Large intestine (tissue), 3 donors: ENCODE results near the gene FSTL1. TPM values are rescaled to one million over a fixed set of nuclear protein-coding genes. Genes with fewer than 3 reads are reported as not detected.
A peak's percentile ranks its signal among the peaks of the same experiment; 100 is the strongest.

Experiments
- DNase-seq, 2 donors: peaks; one replicate each; pipeline versions ENCODE4 v3.0.0 to v3.0.0-alpha.2; 2013
- H3K27ac ChIP-seq: one replicate; pipeline ENCODE4 v1.5.1; 2013; ENCODE audit warnings: low read length
- H3K27me3 ChIP-seq: 2 replicates; pipeline ENCODE4 v1.6.1; 2013; ENCODE audit warnings: low read length; ENCODE audit not compliant: control insufficient read depth, insufficient read depth
- H3K36me3 ChIP-seq: 2 replicates; pipeline ENCODE4 v1.6.1; 2013; ENCODE audit warnings: low read length; ENCODE audit not compliant: control insufficient read depth, insufficient read depth
- H3K4me1 ChIP-seq: one replicate; pipeline ENCODE4 v1.6.1; 2013; ENCODE audit warnings: low read length; ENCODE audit not compliant: control insufficient read depth, insufficient read depth
- H3K4me3 ChIP-seq: one replicate; pipeline ENCODE4 v1.5.1; 2013; ENCODE audit warnings: low read length
- H3K9me3 ChIP-seq: one replicate; pipeline ENCODE4 v1.6.1; 2013; ENCODE audit warnings: mild to moderate bottlenecking, low read depth, low read length, moderate library complexity; ENCODE audit not compliant: control insufficient read depth
- WGBS: methylation state at CpG from one replicate; pipeline ENCODE4 v1.1.5; 2013; ENCODE audit warnings: low lambda C conversion rate; ENCODE audit not compliant: insufficient coverage; 5-methylcytosine and 5-hydroxymethylcytosine counted together
- polyA plus RNA-seq: library from polyadenylated mRNA; unstranded; fragments of 120-200 nt; gene quantifications from one replicate; pipeline ENCODE4 v1.2.1, GENCODE V29; 2013

The FSTL1 gene
- polyA plus RNA-seq, 1 donor, result 190 TPM

DNA sequence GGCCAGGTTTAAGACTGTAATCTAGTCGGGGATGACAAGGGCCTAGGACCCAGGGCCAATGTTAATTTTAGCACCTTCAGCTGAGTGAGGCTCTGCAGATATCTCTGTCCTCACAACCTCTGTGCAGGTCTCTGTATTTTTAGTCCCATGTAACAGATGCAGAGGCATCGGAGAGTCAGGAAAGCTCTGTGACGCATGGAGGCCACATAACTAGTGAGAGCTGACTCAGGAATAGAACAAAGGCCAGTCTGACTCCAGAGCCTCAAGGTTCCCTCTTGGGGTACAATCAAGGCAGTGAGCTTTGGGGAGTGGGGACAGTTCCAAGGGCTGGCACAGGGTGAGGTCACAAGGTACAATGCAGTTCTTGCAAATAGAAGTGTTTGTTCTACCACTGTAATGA lies 31.0 kb downstream of the FSTL1 start:
- H3K27me3 ChIP-seq, result no peaks in the 10 kb centered on the region
- no peaks in the 10 kb centered on the region for H3K9me3 ChIP-seq
- H3K36me3 ChIP-seq, result no peaks in the 10 kb centered on the region
- no peak overlapping the region for H3K27ac ChIP-seq
- no peak for DNase-seq
- H3K4me3 ChIP-seq, result no peak overlapping the region
- peaks cover 4% of the 10 kb centered on the region for H3K4me1 ChIP-seq
- WGBS, result no CpG with 5 or more reads among the region's 3 CpGs

DNA sequence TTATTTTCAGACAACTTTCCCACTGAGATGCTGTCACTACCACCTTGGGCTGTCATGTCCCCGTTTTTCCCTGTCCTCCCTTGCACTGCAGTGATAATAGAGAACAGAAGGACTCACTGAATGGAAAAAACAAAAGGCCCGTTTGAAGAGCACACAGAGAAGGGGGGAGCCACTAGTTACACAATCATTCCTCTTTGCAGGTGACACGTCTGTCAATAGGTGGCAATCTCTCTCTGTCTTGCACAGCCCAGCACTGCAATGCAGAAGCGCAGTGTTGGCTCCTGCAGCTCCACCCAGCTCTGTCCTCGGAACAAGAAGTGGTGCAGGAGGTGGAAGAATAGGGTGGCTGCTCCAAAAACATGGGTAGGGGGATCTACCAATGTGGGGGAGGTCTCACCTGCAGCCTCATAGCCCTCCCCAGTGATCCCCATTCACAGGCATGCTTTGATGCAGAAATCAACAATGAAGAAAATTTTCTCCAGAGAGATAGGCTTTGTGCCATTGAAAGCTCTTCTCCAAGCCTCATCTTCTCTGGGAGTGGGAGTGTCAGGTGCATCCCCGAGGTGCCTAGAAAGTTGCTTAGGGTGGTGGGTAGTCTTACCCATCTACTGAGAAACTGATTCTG lies 31.8 kb downstream of the FSTL1 start:
- H3K4me3 ChIP-seq, result no peak overlapping the region
- no peaks in the 10 kb centered on the region for H3K36me3 ChIP-seq
- DNase-seq, result peak; percentile 61 to 75
- 60% methylated on average over 1 of the region's 6 CpGs for WGBS
- H3K9me3 ChIP-seq, result no peaks in the 10 kb centered on the region
- no peak overlapping the region for H3K27ac ChIP-seq
- H3K4me1 ChIP-seq, result peaks cover 4% of the 10 kb centered on the region
- no peaks in the 10 kb centered on the region for H3K27me3 ChIP-seq

DNA sequence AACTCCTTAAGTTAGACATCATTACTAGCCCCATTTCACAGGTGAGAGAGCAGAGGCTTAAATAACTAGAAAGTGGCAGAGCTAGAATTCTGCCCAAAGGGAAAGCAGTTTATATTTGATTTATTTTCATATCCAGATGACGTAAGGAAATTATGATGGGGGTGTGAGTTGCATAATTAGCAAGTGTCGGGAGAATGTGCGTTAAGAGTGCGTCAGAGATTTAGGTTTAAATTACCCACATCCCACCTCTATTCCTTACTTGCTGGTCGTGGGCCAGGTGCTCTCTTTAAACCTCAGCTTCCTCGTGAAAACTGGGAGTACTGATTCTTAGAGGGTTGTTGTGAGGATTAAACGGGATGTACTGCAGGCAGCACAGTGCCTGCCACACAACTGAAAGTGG lies 32.3 kb downstream of the FSTL1 start:
- no peak overlapping the region for H3K27ac ChIP-seq
- WGBS, result no CpG with 5 or more reads among the region's 7 CpGs
- H3K9me3 ChIP-seq, result peaks cover 2% of the 10 kb centered on the region
- peaks cover 4% of the 10 kb centered on the region for H3K4me1 ChIP-seq
- H3K4me3 ChIP-seq, result no peak overlapping the region
- H3K36me3 ChIP-seq, result no peaks in the 10 kb centered on the region
- H3K27me3 ChIP-seq, result no peaks in the 10 kb centered on the region
- DNase-seq, result no peak

DNA sequence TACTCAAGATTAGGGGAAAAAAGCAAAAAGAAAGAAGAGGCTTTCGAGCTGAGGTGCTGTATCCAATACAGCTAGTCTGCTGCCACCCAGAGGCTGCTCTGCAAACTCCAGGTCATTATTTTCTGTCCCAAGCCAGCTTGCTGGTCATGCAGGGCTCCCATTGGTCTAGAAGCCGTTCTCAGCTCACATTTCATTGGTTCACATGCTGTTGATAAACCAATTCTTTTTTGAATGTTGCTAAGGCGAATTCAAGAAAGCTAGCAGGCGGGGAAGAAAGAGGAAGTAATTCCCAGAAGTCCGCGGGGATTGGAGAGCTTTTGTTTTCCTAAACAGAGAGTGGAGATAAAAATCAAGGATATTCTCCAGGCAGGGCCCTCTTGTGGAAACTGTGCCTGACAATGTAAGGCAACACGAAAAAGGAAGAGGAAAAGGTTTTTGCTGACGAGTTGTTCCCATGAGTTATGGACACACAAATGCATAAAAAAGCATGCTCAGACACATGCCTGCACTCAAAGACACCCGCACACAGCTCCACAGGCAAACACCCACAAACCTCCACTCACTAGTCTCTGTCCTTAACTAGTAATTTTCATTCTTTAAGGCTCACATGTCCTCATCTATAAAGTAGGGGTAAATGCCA lies 33.4 kb downstream of the FSTL1 start:
- Histone ChIP-seq H3K4me1 (peaks cover 4% of the 10 kb centered on the region), H3K36me3 (peaks cover 2% of the 10 kb centered on the region), H3K9me3 (peaks cover 4% of the 10 kb centered on the region), H3K4me3 (peak overlapping the region; percentile 25), H3K27me3 (no peaks in the 10 kb centered on the region), H3K27ac (peak overlapping the region; percentile 67)
- 0% methylated on average over 2 of the region's 9 CpGs for WGBS
- DNase-seq, result peak; percentile 95 to 96

DNA sequence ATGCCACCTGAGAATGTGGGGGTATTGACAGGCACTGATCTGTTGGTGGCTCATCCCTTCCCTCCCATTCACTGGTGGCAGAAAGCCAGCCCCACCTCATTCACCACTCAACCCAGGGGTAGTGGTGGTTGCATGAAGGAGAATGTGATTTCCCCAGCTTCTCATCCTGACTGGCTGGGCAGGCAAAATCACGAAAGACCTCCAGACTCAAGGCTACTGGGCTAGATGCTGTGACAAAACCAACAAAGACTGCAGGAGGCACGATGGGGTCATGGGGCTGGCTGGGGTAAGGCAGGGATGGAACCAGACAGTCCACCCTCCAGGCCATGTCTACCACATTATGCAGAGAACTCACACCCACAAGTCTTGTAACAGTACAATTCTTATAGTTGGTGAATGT lies 33.9 kb downstream of the FSTL1 start:
- Histone ChIP-seq H3K27ac (peak overlapping the region; percentile 23), H3K4me3 (no peak overlapping the region), H3K4me1 (peaks cover 4% of the 10 kb centered on the region), H3K27me3 (no peaks in the 10 kb centered on the region), H3K9me3 (peaks cover 4% of the 10 kb centered on the region), H3K36me3 (peaks cover 4% of the 10 kb centered on the region)
- no peak for DNase-seq
- no CpG with 5 or more reads among the region's 2 CpGs for WGBS

DNA sequence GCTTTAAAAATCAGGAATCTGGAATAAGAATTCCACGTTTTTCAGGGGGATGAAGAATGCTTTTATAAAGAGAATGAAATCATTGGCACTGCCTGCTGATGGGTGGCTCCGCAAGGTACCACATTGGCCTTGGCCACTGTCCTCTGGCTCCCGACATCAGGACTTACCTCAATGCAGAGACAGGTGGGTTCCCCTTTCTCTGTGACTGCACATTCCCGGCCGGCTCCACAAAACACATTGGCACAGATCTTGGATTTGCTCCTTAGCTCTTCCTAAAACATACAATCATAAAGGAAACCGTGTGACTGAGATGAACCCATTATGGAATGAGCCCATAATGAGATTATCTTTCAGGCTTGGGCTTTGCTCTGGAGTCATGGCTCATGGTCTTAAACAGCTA lies 35.0 kb downstream of the FSTL1 start:
- no peak for DNase-seq
- WGBS, result 89% methylated on average over 1 of the region's 6 CpGs
- Histone ChIP-seq H3K27ac (no peak overlapping the region), H3K36me3 (peaks cover 13% of the 10 kb centered on the region), H3K4me3 (no peak overlapping the region), H3K9me3 (peaks cover 4% of the 10 kb centered on the region), H3K27me3 (no peaks in the 10 kb centered on the region), H3K4me1 (peaks cover 4% of the 10 kb centered on the region)

DNA sequence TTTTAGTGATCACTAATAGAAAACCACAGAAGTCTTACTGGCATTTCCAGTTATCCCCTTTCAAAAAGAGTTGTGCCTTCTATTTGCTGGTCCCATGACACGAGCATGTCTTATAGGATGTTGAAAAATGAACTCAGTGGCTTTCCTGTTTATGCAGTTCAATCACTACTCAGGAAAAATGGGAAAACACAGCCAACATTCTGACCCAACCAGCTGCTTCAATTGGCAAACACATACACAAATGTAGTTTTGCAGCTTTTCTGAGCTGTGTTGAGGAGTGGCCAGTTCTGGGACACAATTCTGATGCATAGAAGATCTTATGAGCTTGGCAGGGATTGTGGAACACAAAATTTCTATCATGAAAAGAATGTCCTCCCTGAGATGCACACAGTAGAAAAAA lies 40.3 kb downstream of the FSTL1 start:
- no peak for DNase-seq
- no CpG with 5 or more reads among the region's 1 CpG for WGBS
- Histone ChIP-seq H3K4me3 (no peak overlapping the region), H3K36me3 (peaks cover 35% of the 10 kb centered on the region), H3K27me3 (no peaks in the 10 kb centered on the region), H3K9me3 (peaks cover 4% of the 10 kb centered on the region), H3K4me1 (peaks cover 4% of the 10 kb centered on the region), H3K27ac (no peak overlapping the region)

DNA sequence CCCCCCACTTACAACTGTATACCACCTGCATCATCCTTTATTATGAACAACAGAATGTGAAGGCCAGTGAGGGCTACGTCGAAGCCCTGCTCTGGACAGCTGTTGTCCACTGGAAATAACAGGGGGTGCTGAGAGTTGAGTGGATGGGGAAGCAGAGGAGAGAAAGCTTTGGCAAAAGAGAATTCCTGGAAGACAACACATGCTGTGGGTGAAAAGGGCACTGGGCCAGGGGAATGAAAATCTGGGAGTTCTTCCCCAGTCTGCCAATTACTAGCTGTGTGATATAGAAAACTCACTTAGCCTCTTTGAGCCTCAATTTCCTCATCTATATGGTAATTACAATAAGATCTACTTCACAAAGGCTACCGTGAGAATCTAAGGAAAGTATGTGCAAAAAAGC lies 40.7 kb downstream of the FSTL1 start:
- Histone ChIP-seq H3K9me3 (peaks cover 4% of the 10 kb centered on the region), H3K4me1 (peaks cover 4% of the 10 kb centered on the region), H3K4me3 (no peak overlapping the region), H3K27me3 (no peaks in the 10 kb centered on the region), H3K36me3 (peaks cover 37% of the 10 kb centered on the region), H3K27ac (no peak overlapping the region)
- no peak for DNase-seq
- WGBS, result 100% methylated on average over 1 of the region's 3 CpGs

DNA sequence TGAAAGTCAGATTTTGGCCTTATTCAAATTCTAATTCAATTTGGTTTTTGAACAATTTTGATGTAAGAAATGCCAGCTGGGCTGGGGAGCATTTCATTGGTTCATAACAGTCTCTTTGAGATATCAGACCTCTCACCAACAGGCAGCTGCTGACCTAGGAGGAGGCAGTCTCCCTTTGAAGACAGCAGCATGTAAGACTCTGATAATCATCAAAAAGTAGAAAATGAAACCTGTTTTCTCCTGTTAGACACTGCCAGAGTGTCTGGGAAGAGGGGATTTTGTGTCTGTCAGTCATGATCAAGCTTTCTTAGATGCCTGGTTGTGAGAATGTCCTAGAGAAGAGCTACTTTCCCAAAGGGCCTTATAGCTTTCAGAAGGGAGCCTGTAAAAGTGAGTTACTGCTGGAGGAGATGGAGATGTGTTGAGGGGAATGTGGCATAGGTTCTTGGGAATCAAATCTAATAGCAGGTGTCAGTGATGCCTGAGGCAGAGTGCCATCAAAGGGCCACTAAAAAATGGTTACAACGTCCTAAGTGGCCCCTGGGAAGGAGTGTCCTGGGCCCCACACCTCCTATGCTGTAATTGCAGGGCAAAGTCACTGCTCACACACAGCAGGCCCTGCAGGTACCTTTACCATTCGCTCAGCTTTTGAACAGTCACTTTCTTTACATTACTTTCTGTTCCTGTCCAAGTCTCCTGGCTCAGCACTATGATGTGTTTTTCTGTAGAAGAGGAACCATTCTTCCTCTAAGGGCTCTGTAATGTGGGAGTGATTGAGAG lies 43.1 kb downstream of the FSTL1 start:
- H3K4me3 ChIP-seq, result no peak overlapping the region
- no peak overlapping the region for H3K27ac ChIP-seq
- peak; percentile 31 to 65 for DNase-seq
- H3K9me3 ChIP-seq, result peaks cover 1% of the 10 kb centered on the region
- H3K27me3 ChIP-seq, result no peaks in the 10 kb centered on the region
- no CpG with 5 or more reads among the region's 2 CpGs for WGBS
- H3K4me1 ChIP-seq, result peaks cover 4% of the 10 kb centered on the region
- peaks cover 44% of the 10 kb centered on the region for H3K36me3 ChIP-seq

DNA sequence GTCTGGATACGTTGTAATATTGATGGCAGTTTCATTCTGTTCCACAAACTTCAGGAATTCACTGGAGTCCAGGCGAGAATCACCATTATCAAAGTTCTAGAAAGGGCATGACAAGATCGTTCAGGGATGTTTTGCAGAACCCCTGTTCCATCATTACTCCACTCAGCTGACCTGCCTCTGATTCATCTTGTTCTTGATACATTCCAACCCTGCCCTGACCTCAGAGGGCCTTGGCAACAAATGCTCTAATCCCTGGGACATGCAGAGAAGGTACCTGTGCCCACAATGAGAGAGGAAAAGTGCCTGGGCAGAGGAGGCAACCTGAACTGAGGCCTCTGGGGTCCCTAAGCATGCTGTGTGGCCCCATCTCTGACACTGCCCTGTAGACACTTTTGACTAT lies 45.9 kb downstream of the FSTL1 start:
- no peak for DNase-seq
- no peaks in the 10 kb centered on the region for H3K27me3 ChIP-seq
- H3K27ac ChIP-seq, result no peak overlapping the region
- peaks cover 53% of the 10 kb centered on the region for H3K36me3 ChIP-seq
- H3K4me3 ChIP-seq, result no peak overlapping the region
- H3K4me1 ChIP-seq, result peaks cover 4% of the 10 kb centered on the region
- WGBS, result 88% methylated on average over 1 of the region's 3 CpGs
- no peaks in the 10 kb centered on the region for H3K9me3 ChIP-seq
